ENCODE data around the gene IFFO2.
A peak's percentile ranks its signal among the peaks of the same experiment; 100 is the strongest.
"Not testable (repeated sequence)": the region's sequence is repeated elsewhere in the genome, so short reads cannot be mapped to it uniquely, and the experiment has no call there.

The IFFO2 gene

DNA sequence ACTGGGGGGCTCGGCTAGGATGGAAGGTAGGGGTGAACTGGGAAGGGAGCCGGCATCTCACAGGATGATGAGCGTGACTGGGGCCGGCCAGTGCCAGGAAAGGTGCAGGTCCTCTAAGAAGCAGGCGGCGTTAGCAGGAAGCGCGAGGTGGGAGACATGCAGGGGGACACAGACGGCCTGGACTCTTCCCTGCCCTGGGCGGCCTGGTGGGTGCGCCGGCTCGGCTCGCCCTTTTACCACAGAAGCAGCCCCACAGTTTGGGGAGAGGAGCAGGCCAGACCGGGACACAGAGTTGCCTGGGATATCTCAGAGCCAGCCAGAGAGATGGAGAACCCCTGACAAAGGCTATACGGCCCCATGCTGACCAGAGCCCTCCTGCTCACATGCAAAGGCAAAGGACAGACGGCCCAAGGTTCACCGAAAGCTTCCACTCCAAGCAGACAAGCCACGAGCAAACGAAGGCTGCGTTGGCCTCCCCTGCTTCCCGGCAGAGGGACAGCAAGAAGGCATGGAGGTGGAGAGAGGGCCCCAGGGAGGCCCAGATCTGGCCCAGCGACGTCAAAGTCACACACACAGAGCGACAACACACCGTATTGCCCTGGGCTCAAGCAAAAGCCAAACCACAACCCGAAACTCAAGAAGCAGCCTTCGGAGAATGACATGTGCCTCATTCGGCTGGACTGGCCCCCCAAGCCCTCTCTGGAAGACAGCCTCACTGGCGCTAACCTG lies 39.2 kb downstream of the IFFO2 start:
- no peak for DNase-seq

DNA sequence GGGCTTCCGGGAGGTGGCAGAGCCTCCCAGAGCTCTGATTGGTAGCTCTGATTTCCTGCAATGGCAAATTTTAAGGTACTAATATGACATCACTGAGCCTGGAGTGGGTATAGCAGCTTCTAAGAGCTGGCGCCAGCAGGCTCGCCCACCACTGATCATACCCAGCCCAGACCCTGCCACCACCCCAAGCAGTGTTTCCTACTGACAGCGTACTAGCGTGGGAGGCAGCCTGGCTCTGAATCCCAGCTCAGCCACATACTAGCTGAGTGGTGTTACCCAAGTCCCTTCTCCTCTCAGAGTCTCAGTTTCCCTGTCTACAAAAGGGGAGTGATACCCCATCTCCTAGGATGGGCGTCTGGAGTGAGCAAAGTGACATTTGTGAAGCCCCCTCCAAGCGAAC lies 41.1 kb downstream of the IFFO2 start:
- DNase-seq = no peak

DNA sequence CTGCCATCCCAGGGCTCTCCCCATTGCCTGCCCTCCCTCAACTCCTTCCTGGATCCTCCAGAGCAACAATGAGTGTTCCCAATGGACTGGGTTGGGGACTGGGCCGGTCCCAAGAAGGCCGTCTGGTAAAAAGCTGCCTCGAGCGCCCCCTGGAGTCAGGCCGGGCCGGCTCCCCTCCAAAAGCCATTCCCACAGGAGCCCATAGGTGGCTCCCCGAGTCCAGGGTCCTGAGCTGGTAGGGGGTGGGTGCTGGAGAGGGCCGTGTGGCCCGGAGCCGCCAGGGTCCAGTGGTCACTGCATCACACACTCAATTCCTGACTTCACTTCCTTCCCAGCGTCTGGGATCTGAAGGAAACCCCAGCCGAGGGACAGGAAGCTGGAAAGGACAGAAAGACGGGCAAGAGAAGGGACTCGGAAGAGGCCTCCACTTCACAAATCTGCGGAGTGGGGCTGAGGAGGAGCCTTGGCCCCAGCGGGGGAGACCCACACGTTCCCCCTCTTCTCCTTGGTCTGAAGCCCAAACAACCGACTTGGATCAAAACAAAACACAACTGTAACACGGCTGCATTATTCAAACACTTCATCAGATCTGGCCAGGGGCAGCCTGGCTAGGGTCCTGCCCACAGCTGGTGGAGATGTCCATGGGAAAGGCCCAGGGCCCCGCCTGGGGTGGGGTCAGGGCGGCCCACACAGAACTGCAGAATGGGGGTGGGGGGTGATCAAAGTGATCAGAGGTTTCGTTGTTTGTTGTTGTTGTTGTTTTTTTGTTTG lies 43.2 kb downstream of the IFFO2 start:
- DNase-seq = peak; percentile 79

DNA sequence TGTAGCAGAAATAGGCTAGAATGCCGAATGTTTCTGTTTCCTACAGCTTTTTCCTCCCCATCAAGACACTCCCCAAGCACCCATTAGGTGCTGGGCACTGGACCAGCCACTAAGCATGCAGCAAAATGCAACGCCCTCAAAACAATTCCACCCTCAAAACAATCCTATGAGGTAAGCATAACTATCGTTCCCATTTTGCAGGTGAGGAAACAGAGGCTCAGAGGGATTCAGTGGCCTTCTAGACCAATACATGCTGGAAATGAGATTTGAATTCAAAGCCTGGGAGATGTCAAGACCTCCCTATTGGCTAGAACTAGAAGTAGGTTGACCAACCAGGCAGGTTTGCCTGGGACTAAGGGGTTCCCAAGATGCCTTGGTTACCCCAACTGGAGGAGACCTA lies 43.9 kb downstream of the IFFO2 start:
- DNase-seq = no peak

DNA sequence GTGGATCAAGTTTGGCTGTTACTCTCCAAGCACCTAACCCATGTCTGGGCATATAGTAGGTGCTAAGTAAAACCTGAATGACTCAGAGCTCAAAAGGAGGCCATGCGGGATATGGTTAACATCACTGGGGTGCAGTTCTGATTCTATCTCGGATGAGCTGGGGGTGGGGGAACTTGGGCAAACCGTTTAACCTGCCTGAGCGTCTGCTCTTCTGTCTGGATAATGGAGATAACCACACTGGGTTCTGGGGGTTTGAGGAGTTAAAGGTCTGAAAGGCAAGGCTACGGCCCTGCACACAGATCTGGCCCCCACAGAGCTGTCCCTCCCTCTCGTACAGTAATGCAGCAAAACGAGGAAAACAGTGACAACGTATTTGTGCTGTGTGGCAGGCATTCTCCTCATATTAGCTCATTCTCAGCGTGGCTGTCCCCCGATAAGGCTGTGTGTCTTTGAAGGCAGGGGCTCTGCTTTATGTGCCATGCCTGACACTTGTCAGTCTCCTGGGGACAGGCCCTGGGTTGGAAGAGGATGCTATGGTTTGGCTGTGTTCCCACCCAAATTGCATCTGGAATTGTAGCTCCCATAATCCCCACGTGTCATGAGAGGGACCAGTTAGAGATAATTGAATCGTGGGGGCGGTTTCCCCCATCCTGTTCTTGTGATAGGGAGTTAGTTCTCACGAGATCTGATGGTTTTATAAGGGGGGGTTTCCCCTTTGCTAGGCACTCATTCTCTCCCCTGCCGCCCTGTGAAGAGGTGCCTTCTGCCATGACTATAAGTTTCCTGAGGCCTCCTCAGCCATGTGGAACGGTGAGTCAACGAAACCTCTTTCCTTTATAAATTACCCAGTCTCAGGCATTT lies 47.3 kb downstream of the IFFO2 start:
- DNase-seq = peak; percentile 41

DNA sequence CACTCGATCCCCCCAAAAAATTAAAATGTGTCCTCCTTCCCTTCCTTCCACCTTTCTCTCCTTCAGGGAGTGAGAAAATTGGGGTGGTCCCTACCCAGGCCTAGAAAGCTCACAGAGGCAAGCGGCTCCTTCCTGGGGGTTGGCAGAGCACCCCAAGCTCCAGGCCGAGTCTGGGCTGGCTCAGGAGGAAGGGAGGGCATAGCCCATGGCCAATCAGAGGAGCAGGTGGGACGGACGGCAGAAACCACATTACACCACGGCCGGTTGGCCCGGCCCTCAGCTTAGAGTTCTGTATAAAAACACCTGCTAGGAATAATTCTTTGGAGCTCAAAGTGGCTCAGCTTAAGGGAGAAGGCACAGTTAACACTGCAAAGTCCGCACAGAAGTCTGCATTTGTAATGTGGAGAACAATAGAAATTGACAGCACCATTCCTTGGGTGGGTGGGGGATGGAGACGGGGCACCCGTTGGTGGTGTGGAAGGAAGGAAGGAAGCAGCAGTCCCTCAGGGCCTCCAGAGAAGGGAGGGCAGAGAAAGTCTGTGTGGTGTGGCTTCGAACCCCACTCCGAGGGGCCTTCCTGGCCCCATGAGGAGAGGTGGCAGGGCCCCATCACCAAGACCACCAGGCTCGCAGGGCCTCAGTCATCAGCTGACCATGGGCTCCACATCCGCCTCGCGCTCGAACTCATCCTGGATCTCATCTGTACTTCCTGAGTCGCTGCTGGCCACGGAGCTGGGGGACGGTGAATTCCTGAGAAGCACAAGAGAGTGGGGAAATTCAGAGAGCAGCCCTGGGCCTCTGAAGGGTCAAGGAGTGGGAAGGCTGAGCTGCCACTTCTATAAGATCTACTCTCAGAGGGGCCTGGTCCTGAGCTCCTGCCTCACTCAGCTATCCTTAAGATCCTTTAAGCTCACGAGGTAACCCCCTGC lies 48.3 kb downstream of the IFFO2 start:
- no peak for DNase-seq

DNA sequence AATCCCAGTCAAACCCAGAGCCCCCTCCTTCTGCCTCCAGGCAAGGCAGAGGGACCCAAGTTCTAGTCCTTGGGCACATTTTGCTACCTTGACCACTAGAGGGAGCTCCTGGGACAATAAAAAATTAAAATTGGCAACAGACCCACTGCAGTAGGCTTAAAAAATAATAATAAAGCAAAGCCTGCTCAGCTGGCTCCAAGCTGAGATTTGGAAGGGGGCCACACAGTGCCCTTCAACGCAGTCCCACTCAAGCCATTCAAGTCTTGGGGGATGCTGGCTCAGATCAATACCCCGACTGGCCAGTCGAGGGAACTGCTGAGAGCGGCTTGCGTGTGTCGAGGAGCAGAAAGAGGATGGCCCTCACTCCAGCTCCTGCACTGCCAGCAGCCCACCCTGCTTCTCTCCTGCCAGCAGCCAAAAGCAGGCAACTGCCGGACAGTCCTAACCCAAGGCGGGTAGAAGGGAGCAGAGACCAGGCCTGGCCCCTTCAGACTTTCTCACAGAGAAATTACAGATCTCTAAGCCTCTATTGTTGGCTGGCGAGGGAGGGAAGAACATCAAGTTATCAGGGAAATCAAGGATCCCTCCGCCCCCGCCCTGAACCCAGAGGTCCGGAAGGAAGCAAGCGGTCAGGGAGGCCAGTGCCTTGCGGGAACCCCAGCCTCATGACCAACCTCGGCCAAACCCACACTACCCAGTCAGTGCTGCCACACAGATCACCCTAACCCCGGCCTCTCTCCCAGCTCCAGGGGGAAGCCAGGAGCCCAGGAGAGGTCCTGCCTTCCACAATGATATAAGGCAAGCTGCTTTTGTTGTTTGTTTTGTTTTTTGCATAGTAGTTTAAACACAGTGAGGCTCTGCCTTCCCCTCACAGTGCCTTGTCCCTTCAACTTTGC lies 49.2 kb downstream of the IFFO2 start:
- DNase-seq = peak; percentile 55

DNA sequence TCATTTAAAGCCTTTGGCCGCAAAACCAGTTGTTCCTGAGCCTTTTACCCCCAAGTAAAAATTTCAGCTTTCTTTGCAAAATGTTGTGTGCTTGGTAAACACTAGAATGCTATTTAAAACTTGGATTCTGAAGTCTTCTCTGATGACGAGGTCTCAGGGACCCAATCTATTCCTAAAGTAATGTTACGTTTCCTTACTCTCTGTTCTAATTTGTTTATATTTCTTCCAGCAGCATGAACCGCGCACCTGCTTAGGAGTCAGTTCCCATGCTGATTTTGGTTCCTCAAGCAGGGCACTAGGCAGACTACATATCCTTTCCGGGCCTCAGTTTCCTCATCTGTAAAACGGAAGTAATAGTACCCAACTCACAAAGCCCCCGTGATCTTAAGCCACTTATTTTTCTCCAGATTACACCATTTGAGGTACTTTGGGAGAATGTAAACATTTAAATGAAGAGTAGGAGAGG lies 53.2 kb downstream of the IFFO2 start:
- DNase-seq = no peak

DNA sequence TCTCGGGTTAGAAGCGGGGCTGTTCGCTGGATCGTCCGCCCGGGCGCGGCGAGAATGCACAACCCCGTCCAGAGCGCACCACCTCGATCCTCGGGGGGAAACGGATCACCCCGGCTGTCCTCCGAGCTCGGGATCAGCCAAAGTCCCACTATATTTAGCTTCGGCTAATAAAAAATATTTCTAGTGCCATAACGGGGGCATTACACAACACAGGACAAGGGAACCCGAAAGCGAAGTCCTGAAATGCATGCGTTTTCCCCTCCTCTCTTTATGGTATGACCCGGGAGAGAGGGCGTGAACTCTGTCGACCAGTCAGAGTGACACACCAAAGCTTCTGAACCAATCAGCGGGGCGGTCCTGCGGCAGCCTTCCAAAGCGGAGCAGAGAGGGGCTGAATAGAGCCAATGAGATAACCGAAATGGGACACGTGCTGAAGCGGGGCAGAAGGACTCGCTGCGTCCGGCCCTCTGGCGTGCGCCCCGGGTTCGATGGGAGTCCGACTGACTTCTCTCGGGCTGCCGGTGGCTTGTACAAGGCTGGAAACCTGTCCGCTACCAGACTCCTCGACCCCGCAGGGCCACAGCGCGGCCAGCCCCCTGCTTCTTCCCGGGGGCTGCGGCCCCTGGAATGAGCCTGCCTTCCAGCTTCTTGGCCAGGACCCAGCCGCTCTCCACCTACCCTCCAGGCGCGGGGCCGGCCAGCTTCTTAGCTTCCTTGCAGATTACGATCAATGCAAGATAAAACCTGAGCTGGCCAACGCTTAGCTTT lies 53.8 kb downstream of the IFFO2 start, which contains the start of gene ALDH4A1:
TSS of gene ALDH4A1 (minus strand) at position 33 of the 768 bp plus-strand sequence. CDS start at position 1, 32 bp downstream.
- DNase-seq = peak; percentile 92

DNA sequence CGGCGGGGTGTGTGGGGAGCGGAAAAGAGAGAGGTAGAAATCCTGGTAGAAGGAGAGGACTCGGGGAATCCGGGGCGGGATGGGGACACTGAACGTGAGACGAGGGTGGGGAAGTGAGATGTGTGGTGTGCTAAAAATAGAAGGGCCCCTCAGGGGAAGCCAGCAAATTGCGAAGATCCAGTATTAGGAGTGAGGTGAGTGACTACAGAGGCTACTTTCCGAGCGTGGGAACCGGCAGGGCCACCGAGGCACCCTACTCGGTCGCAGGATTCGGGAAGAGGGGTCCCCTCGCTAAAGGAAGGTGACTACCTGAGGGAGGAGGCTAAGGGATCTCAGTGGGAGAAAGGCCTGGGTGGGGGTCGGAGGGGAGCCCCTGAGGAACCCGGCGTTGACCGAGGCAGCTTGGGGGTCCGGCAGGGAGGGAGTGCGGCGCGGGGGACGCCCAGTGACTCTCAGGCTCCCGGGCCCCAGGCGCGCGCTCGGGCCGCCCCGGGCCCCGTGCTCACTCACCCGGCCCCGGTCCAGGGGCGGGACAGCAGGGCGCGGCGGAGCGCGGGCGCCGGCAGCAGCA lies 54.4 kb downstream of the IFFO2 start:
- no peak for DNase-seq

DNA sequence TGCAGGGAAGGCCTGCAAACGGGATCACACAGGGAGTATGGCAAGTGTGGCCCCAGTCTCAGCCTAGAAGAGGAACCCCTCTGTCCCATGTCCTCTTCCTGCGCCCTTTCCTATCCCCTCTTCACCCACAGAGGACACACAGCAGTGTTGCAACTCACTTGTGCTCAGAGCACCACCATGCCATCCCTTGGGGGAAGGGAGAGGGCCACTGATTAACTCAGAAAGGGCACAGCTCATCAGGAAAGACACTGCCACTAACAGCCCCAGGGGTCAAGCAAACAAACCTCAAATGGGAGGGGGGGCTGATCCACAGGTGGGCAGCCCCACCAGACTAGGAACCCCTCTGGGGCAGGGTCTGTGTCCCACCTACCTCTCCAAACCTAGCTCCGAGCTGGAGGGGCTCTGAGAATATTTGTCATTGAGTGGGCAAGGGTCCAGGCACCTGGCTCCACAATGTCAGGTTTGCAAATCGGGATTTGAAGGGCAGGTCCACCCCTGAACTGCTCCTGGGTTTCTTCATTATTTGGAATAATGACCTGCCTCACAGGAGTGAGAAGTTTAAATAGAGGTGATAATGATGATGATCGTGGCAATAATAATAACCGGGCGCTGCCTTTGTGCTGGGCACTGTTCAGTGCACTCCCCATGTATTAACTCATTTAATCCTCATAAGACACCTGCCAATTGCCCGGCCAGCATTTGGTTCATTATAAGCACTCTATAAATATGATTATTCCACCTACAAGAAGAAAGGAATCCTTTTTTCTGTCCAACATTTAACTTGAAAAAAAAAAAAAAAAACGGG lies 55.1 kb downstream of the IFFO2 start:
- no peak for DNase-seq

DNA sequence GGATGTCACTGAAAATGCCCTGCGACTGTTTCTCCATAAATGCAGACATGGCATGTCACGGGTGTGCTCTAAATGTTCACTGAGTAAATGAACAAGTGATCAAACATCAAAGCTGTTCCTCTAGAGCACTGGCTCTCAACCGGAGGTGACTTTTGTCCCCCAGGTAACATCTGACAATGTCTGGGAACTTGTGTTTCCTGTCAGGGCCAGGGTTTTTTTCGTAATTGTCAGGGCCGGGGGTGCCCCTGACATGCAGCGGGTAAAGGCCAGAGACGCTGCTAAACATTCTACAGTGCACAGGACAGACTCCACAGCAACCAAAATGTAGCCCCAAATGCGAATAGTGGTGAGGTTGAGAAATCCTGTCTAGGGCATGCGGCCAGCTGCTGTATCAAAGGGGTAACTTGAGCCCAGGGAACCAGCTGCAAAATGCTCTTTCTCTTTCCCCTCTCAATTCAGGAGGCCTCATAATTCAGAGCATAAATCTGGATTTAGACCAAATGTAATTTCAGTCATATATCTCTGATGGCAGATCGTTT lies 56.1 kb downstream of the IFFO2 start:
- no peak for DNase-seq

DNA sequence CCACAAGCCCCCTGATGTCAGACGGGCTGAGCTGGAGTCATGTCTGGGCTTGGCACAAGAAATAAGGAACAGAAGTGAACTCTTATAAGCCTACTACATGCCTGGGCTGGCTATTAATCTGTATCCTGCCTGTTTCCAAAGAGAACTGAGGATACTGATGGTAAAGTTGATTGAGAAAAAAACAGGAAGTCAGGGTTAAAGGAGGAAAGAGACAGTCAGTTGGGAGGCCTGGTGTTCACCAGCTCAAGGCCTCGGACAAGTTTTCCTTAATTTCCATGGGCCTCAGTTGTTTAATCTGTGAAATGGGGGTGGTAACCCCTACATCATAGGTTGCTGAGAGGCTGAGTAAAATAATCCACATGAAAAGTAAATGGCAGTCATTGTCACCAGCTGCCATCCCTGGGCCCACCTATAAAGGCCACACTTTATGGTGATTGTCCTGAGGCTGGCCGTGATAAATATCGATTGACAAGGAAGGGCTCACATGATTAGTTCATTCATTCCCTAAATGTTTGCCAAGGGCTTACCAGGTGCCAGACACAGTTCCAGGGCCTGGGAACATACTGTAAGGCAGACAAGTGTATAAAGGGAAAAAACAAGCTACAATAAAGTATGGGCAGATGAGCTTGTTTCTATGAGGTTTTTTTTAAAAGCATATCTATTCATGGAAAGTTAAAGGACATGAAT lies 57.0 kb downstream of the IFFO2 start:
- DNase-seq = no peak

DNA sequence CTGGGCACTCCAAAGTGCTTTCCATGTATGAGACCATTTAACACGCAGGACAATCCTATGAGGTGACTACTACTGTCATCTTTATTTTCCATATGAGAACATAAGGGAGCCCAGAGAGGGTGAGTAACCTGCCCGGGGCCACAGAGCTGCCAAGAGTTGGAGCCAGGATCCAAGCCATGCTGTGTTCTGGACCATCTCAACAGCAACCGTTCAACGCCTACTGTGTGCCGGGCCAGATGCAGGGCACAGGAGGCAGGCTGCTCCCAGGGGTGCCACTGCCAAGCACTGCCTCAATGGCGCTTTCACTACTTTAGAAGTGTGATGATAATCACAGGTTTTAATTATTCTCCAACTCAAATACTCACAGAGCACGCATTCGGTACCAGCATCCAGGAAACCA lies 57.9 kb downstream of the IFFO2 start:
- DNase-seq = no peak

DNA sequence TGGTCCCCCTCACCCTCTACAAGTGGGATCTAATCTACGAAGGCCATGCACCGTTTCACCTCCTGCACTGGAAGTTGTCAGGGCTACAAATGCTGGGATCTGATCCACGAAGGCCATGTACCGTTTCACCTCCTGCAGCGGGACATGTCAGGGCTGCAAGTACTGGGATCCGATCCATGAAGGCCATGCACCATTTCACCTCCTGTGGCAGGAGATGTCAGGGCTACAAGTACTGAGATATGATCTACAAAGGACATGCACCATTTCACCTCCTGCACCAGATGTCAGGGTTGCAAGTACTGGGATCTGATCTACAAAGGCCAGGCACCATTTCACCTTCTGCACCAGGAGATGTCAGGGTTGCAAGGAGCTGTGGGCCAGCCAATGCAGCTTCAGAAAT lies 61.2 kb downstream of the IFFO2 start:
- DNase-seq = no peak

DNA sequence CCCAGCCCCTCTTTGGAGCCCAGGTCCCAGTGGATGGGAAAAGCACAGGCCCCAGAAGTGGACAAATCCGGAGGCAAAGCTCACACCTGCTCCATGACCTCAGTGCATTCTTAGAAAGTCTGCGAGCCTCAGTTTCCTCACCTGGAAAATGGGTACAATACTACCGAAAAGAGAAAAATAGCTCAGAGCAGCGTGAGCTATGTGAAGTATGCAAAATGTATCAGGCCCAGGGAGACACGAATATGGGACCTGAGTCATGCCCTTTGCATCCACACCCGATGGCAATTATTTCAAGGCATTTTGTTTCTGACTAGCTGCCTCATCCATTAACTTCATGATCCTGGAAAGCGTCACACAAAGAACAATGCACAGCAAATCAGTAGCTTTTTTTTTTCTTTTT lies 63.4 kb downstream of the IFFO2 start:
- no peak for DNase-seq

DNA sequence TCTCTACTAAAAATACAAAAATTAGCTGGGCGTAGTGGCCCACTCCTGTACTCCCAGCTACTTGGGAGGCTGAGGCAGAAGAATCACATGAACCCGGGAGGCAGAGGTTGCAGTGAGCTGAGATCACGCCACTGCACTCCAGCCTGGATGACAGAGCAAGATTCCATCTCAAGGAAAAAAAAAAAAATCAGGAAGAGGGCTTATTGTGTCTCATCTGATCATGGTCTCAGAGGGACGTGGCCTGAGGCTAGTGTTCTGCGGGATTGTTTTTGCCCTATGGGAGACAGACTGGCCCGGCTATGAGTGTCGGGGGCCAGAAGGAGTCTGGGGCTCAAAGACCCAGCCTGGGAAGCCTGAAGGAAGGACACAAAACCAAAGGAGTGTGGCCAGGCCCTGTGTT lies 64.6 kb downstream of the IFFO2 start:
- not testable (repeated sequence) for DNase-seq

DNA sequence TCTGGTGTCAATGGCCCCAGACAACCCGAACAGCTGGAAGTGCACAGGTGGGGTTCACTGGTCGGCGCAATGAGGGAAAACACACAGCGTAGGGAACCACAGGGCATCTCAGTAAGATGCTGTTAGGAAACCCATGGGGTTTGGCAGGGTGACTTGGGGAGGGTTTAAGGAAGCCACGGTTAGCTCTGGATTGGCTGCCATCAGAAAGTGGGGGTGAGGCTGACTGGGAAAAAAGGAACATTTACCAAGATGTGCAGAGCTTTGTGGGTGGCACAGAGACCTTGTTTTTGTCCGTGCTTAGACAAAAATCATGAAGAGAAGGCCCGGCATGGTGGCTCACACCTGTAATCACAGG lies 65.1 kb downstream of the IFFO2 start:
- DNase-seq = no peak

Data from activated naive CD4-positive, alpha-beta T cell treated with anti-CD3 and anti-CD28 coated beads, Interleukin-2, amount 50 U/mL, for 16 hours (primary cell).